ENCODE measurements around the gene CT45A1. TPM values are rescaled to one million over a fixed set of nuclear protein-coding genes. Genes with fewer than 3 reads are reported as not detected.
"Not testable (repeated sequence)": the region's sequence is repeated elsewhere in the genome, so short reads cannot be mapped to it uniquely, and the experiment has no call there.

The CT45A1 gene
- total RNA-seq, 6 donors from 2014 or later, result not detected

DNA sequence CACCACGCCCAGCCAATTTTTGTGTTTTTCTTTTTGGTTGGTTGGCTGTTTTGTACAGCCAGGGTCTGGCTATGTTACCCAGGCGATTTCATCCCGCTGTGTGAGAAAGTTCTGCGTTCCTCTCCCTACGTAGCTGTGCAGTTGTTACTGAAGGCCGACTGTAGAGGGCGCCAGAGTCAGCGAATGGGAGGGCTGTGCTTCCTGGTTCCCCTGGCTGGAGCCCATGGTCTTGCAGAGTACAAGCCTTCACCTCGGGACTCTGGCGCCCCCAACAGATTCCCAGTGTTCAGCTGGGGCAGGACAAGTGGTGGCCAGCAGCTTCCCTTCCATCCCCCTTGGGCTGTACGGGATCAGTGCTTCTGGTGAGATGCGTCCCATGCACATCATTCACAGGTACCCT, 5.6 kb upstream of the CT45A1 start:
- TF ChIP-seq, protein P1, sequence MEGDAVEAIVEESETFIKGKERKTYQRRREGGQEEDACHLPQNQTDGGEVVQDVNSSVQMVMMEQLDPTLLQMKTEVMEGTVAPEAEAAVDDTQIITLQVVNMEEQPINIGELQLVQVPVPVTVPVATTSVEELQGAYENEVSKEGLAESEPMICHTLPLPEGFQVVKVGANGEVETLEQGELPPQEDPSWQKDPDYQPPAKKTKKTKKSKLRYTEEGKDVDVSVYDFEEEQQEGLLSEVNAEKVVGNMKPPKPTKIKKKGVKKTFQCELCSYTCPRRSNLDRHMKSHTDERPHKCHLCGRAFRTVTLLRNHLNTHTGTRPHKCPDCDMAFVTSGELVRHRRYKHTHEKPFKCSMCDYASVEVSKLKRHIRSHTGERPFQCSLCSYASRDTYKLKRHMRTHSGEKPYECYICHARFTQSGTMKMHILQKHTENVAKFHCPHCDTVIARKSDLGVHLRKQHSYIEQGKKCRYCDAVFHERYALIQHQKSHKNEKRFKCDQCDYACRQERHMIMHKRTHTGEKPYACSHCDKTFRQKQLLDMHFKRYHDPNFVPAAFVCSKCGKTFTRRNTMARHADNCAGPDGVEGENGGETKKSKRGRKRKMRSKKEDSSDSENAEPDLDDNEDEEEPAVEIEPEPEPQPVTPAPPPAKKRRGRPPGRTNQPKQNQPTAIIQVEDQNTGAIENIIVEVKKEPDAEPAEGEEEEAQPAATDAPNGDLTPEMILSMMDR (IDR thresholded peaks at IDR 0.05), result peak in 2 of 6 experiments; percentile 10 to 23
- no peak for TF ChIP-seq POLR2AphosphoS5 (IDR thresholded peaks at IDR 0.05)

DNA sequence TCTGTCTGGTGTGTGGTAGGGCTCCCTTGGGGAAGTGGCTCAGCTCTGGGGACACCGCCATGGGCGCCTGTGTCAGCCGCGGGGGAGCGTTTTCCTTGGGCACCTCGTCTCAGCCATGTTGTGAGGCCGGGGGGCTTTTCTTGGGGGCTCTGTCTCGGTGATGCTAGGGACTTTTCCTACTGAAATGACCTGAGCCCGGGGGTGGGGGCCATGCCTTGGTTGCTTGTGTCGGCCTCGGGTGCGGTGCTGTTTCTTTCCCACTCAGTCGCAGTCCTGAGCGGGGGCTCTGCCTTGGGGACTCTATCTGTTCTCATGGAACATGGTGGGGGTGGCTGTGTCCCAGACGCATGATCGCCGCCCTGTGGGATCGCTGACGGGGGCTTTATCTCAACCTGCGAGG, 356 bp downstream of the CT45A1 start:
- H3K9me3 ChIP-seq, result no peaks in the 10 kb centered on the region
- H3K27ac ChIP-seq, result no peak overlapping the region
- no peaks in the 10 kb centered on the region for H3K4me1 ChIP-seq
- 94% methylated on average over 19 of the region's 20 CpGs; no CpG with 5 or more reads in 1 of the 2 donors for WGBS, 2 donors
- H3K36me3 ChIP-seq, result no peaks in the 10 kb centered on the region
- ATAC-seq (ENCODE audit: low FRiP score in 2 of 2) (no peak), DNase-seq (no peak)
- H3K4me3 ChIP-seq, result no peak overlapping the region
- TF ChIP-seq, protein P1 (IDR thresholded peaks at IDR 0.05), result no peak
- TF ChIP-seq POLR2AphosphoS5 (IDR thresholded peaks at IDR 0.05), result no peak
- H3K27me3 ChIP-seq, result no peaks in the 10 kb centered on the region

More for the DNA sequence above, 5.6 kb upstream of the CT45A1 start:
- H3K4me3 ChIP-seq, result no peak overlapping the region
- H3K27me3 ChIP-seq, result no peaks in the 10 kb centered on the region
- ATAC-seq (ENCODE audit: low FRiP score in 2 of 2) (no peak), DNase-seq (no peak)
- no peak overlapping the region for H3K27ac ChIP-seq
- WGBS, 2 donors, result 55% methylated on average over 12 of the region's 12 CpGs; no CpG with 5 or more reads in 1 of the 2 donors
- H3K9me3 ChIP-seq, result no peaks in the 10 kb centered on the region
- no peaks in the 10 kb centered on the region for H3K36me3 ChIP-seq
- no peaks in the 10 kb centered on the region for H3K4me1 ChIP-seq

DNA sequence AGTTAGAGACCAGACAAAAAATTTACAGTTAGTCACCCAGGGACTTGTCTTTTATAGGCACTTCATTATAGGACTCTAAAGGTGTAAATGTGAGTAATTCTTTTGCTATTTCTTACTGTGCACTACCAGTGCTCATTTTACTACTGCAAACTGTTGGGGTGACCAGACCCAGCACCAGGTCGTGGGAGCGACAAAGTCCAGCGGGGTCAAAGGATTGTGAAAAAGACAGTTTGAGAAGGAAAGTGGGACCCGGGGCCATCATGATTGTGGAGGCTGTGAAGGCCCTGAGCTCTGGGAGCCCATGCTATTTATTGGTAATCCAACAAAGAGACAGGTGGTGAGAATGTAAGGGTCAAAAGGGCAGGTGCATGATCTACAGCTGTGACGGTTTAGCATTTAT, 21.2 kb downstream of the CT45A1 start:
- not testable (repeated sequence) for H3K4me3 ChIP-seq; H3K27ac ChIP-seq; ATAC-seq (ENCODE audit: low FRiP score in 2 of 2); DNase-seq; H3K27me3 ChIP-seq; H3K36me3 ChIP-seq; H3K9me3 ChIP-seq; H3K4me1 ChIP-seq
- WGBS, 2 donors, result 70 to 92% methylated on average over 4 to 5 of the region's 5 CpGs

DNA sequence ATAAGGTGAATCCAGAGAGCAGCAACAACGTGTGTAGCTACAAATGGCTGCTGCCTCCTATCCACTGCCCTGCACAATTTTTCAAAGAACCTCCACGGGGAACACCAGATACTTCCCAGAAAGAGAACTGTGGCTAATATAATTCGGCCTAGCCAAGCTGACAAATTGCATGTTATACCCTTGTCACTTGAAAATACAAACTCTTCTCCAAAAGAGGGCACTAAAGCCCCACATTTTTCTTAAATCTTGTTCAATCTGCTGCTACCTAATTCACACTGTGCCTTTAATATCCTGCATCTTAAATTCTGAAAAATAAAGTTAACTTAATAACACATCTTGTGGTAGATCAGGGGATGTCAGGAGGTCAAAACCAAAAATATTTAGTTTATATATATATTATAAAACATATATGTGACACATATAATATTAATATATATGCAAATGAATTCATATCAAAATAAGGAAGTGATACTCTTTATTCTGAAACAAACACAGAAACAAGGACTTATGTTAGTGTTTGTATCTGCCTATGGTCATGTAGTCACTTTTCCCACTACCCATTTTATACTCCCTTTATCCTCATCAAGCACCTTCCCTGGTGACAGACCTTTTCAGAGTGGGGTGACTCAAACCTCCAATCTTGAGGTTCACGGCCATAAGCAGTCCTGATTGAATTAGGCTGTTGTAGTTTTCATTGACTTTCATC, 24.1 kb downstream of the CT45A1 start:
- Histone ChIP-seq H3K36me3 (no peaks in the 10 kb centered on the region), H3K27me3 (no peaks in the 10 kb centered on the region), H3K9me3 (no peaks in the 10 kb centered on the region), H3K4me3 (no peak overlapping the region), H3K27ac (no peak overlapping the region), H3K4me1 (no peaks in the 10 kb centered on the region)
- 43 to 44% methylated on average over 3 to 4 of the region's 4 CpGs for WGBS, 2 donors
- TF ChIP-seq, protein P1 (IDR thresholded peaks at IDR 0.05), result no peak
- TF ChIP-seq POLR2AphosphoS5 (IDR thresholded peaks at IDR 0.05) (no peak), POLR2A (IDR thresholded peaks at IDR 0.05) (no peak)
- ATAC-seq (ENCODE audit: low FRiP score in 2 of 2) (no peak), DNase-seq (no peak)

DNA sequence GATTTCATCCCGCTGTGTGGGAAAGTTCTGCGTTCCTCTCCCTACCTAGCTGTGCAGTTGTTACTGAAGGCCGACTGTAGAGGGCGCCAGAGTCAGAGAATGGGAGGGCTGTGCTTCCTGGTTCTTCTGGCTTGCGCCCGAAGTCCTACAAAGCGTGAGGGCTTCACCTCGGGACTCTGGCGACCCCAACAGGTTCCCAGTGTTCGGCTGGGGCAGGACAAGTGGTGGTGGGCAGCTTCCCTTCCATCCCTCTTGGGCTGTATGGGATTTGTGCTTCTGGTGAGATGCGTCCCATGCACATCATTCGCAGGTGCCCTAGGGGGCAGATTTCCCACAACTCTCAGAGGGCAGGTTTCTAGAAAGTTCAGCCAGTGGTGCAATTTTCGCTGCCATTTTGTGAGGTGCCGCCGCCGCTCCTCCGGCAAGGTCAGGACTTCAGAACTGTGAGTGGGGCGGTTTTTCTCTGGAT, 27.3 kb downstream of the CT45A1 start:
- 62% methylated on average over 18 of the region's 18 CpGs; no CpG with 5 or more reads in 1 of the 2 donors for WGBS, 2 donors
- peak in 1 of 2 donors; percentile 7 for DNase-seq
- ATAC-seq (ENCODE audit: low FRiP score in 2 of 2), result no peak
- Histone ChIP-seq H3K27ac (no peak overlapping the region), H3K9me3 (no peaks in the 10 kb centered on the region), H3K36me3 (no peaks in the 10 kb centered on the region), H3K4me3 (no peak overlapping the region), H3K4me1 (no peaks in the 10 kb centered on the region), H3K27me3 (no peaks in the 10 kb centered on the region)
- TF ChIP-seq, protein P1 (IDR thresholded peaks at IDR 0.05), result peak in 1 of 6 experiments; percentile 26
- no peak for TF ChIP-seq EP300 (IDR thresholded peaks at IDR 0.05)
